ENCODE measurements around the gene DNMT3B.

DNA sequence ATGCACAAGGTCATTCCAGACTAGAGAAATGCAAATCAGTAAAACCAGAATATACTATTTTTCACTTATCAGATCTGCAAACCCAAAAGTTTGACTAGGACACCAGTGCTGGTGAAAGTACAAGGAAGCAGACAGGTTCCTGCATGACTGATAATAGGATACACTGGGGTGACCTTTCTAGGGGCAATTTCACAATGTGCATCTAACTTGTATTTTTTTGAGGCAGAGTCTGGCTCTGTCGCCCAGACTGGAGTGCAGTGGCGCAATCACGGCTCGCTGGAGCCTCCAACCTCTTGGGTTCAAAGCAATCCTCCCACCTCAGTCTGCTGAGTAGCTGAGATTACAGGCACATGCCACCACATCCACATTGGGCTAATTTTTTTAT, 30.3 kb upstream of the DNMT3B start:
- TF ChIP-seq, protein P1, sequence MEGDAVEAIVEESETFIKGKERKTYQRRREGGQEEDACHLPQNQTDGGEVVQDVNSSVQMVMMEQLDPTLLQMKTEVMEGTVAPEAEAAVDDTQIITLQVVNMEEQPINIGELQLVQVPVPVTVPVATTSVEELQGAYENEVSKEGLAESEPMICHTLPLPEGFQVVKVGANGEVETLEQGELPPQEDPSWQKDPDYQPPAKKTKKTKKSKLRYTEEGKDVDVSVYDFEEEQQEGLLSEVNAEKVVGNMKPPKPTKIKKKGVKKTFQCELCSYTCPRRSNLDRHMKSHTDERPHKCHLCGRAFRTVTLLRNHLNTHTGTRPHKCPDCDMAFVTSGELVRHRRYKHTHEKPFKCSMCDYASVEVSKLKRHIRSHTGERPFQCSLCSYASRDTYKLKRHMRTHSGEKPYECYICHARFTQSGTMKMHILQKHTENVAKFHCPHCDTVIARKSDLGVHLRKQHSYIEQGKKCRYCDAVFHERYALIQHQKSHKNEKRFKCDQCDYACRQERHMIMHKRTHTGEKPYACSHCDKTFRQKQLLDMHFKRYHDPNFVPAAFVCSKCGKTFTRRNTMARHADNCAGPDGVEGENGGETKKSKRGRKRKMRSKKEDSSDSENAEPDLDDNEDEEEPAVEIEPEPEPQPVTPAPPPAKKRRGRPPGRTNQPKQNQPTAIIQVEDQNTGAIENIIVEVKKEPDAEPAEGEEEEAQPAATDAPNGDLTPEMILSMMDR (IDR thresholded peaks at IDR 0.05; ENCODE audit: insufficient read depth, low read length, poor library complexity, severe bottlenecking) = no peak
- TF ChIP-seq EZH2phosphoT487 (conservative IDR thresholded peaks at IDR 0.05; ENCODE audit: low read length) = no peak
